Measurements from ENCODE around the gene DNAAF1. TPM values are rescaled to one million over a fixed set of nuclear protein-coding genes. Genes with fewer than 3 reads are reported as not detected.
A peak's percentile ranks its signal among the peaks of the same experiment; 100 is the strongest.
"Not testable (repeated sequence)": the region's sequence is repeated elsewhere in the genome, so short reads cannot be mapped to it uniquely, and the experiment has no call there.

Gene DNAAF1
- total RNA-seq, 1 experiment from 2014 or later, result not detected

GRCh38 chr16:84183911-84184591 lies 38.9 kb downstream of the DNAAF1 start:
- DNase-seq (ENCODE audit: low read depth), result no peak

- no peak for DNase-seq (ENCODE audit: low read depth)
These were observed 39.7 kb downstream of the DNAAF1 start for GRCh38 chr16:84184775-84185174.

- peak; percentile 92 for DNase-seq (ENCODE audit: low read depth)
These were observed 41.8 kb downstream of the DNAAF1 start, which contains the start of gene TAF1C for GRCh38 chr16:84186685-84187437. TSS of gene TAF1C (minus strand) at chr16:84187057. CDS start at chr16:84184988, 2,069 bp downstream.

GRCh38 chr16:84190731-84191388 lies 45.8 kb downstream of the DNAAF1 start, which contains the start of gene ADAD2:
TSS of gene ADAD2 (plus strand) at chr16:84191157. CDS start at chr16:84191231, 74 bp downstream.
- DNase-seq (ENCODE audit: low read depth), result no peak

GRCh38 chr16:84191466-84191865 lies 46.4 kb downstream of the DNAAF1 start:
- DNase-seq (ENCODE audit: low read depth), result no peak

- DNase-seq (ENCODE audit: low read depth), result no peak
These were observed 48.4 kb downstream of the DNAAF1 start for GRCh38 chr16:84193480-84193879.

- DNase-seq (ENCODE audit: low read depth), result no peak
These were observed 48.9 kb downstream of the DNAAF1 start for GRCh38 chr16:84194018-84194417.

- DNase-seq (ENCODE audit: low read depth), result no peak
These were observed 49.5 kb downstream of the DNAAF1 start for GRCh38 chr16:84194470-84195200.

GRCh38 chr16:84195201-84196093 lies 50.3 kb downstream of the DNAAF1 start:
- DNase-seq (ENCODE audit: low read depth), result no peak

- no peak for DNase-seq (ENCODE audit: low read depth)
These were observed 51.0 kb downstream of the DNAAF1 start for GRCh38 chr16:84196101-84196500.

- no peak for DNase-seq (ENCODE audit: low read depth)
These were observed 51.8 kb downstream of the DNAAF1 start for GRCh38 chr16:84196727-84197394.

GRCh38 chr16:84197466-84198128 lies 52.5 kb downstream of the DNAAF1 start:
- DNase-seq (ENCODE audit: low read depth), result no peak

GRCh38 chr16:84198401-84198800 lies 53.3 kb downstream of the DNAAF1 start:
- peak; percentile 58 for DNase-seq (ENCODE audit: low read depth)

GRCh38 chr16:84199097-84199496 lies 54.0 kb downstream of the DNAAF1 start:
- DNase-seq (ENCODE audit: low read depth), result no peak

- DNase-seq (ENCODE audit: low read depth), result no peak
These were observed 54.8 kb downstream of the DNAAF1 start for GRCh38 chr16:84199861-84200260.

GRCh38 chr16:84204551-84204950 lies 59.4 kb downstream of the DNAAF1 start:
- DNase-seq (ENCODE audit: low read depth), result not testable (repeated sequence)

- DNase-seq (ENCODE audit: low read depth), result peak; percentile 39
These were observed 60.0 kb downstream of the DNAAF1 start for GRCh38 chr16:84205123-84205522.

GRCh38 chr16:84205976-84206691 lies 61.0 kb downstream of the DNAAF1 start:
- DNase-seq (ENCODE audit: low read depth), result no peak

- no peak for DNase-seq (ENCODE audit: low read depth)
These were observed 62.1 kb downstream of the DNAAF1 start for GRCh38 chr16:84207251-84207650.

Measured in LHCN-M2 (cell line).